ENCODE measurements around the gene PTAFR. TPM values are rescaled to one million over a fixed set of nuclear protein-coding genes. Genes with fewer than 3 reads are reported as not detected.
"Not testable (repeated sequence)": the region's sequence is repeated elsewhere in the genome, so short reads cannot be mapped to it uniquely, and the experiment has no call there.

PTAFR gene
- total RNA-seq, 1 experiment from 2014 or later, result 0.26 TPM

GRCh38 chr1:28145728-28146127 lies 30.8 kb downstream of the PTAFR start:
- no peak for DNase-seq (ENCODE audit: low read depth)

- peak; percentile 54 for DNase-seq (ENCODE audit: low read depth)
Measured at GRCh38 chr1:28144203-28145135, 32.0 kb downstream of the PTAFR start.

GRCh38 chr1:28143496-28144202 lies 32.8 kb downstream of the PTAFR start:
- DNase-seq (ENCODE audit: low read depth), result no peak

- DNase-seq (ENCODE audit: low read depth), result no peak
Measured at GRCh38 chr1:28141685-28142084, 34.8 kb downstream of the PTAFR start.

GRCh38 chr1:28139866-28140265 lies 36.6 kb downstream of the PTAFR start:
- not testable (repeated sequence) for DNase-seq (ENCODE audit: low read depth)

- DNase-seq (ENCODE audit: low read depth), result peak; percentile 38
Measured at GRCh38 chr1:28139025-28139712, 37.3 kb downstream of the PTAFR start.

- DNase-seq (ENCODE audit: low read depth), result peak; percentile 37
Measured at GRCh38 chr1:28136922-28137613, 39.4 kb downstream of the PTAFR start.

GRCh38 chr1:28136169-28136921 lies 40.1 kb downstream of the PTAFR start:
- DNase-seq (ENCODE audit: low read depth), result no peak

- no peak for DNase-seq (ENCODE audit: low read depth)
Measured at GRCh38 chr1:28135371-28136168, 40.9 kb downstream of the PTAFR start.

- DNase-seq (ENCODE audit: low read depth), result no peak
Measured at GRCh38 chr1:28134651-28135207, 41.8 kb downstream of the PTAFR start.

GRCh38 chr1:28132171-28133167 lies 44.0 kb downstream of the PTAFR start:
- no peak for DNase-seq (ENCODE audit: low read depth)

GRCh38 chr1:28130901-28131300 lies 45.6 kb downstream of the PTAFR start:
- no peak for DNase-seq (ENCODE audit: low read depth)

- peak; percentile 85 for DNase-seq (ENCODE audit: low read depth)
Measured at GRCh38 chr1:28129150-28129549, 47.3 kb downstream of the PTAFR start.

- DNase-seq (ENCODE audit: low read depth), result no peak
Measured at GRCh38 chr1:28127617-28128257, 48.8 kb downstream of the PTAFR start.

GRCh38 chr1:28126783-28127490 lies 49.6 kb downstream of the PTAFR start:
- DNase-seq (ENCODE audit: low read depth), result no peak

GRCh38 chr1:28126212-28126611 lies 50.3 kb downstream of the PTAFR start:
- no peak for DNase-seq (ENCODE audit: low read depth)

GRCh38 chr1:28123461-28123961 lies 53.0 kb downstream of the PTAFR start:
- DNase-seq (ENCODE audit: low read depth), result peak; percentile 64

Measured in HT1080 (cell line).